ENCODE measurements around the gene PLXNA1. TPM values are rescaled to one million over a fixed set of nuclear protein-coding genes. Genes with fewer than 3 reads are reported as not detected.
A peak's percentile ranks its signal among the peaks of the same experiment; 100 is the strongest.

The PLXNA1 gene
- total and polyA plus RNA-seq, 2 of the 8 experiments (the other 6 are each of a cell fraction or from before 2014, with no cell fraction given) = 47.5 to 54.9 TPM

GRCh38 chr3:126985132-126985985 is 2.4 kb downstream of the PLXNA1 start:
- Histone ChIP-seq H3K4me2 (ENCODE audit: insufficient read depth in 1 of 2, low read depth in 2 of 2, low read length in 2 of 2) (peak overlapping the region in 1 of 2 experiments; percentile 78; a peak in 1 of 4 replicates), H3K14ac (ENCODE audit: insufficient read length) (no peak overlapping the region), H4K20me1 (replicated peaks in 1 of 2; ENCODE audit: control insufficient read depth in 1 of 2, insufficient read depth in 2 of 2, low read length in 2 of 2) (peaks cover 24 to 43% of the 10 kb centered on the region in 2 experiments), H2BK120ac (replicated peaks; ENCODE audit: low read depth, low read length) (no peak overlapping the region), H2BK15ac (ENCODE audit: low read length) (no peak overlapping the region), H3K18ac (ENCODE audit: extremely low read depth, low read length) (no peak overlapping the region; the same call in 1 of the 2 replicates), H3K23me2 (ENCODE audit: low read depth, low read length) (peaks cover 6% of the 10 kb centered on the region; the same call in 1 of the 2 replicates), H3K4me1 (replicated peaks in 1 of 4; ENCODE audit: control insufficient read depth in 3 of 4, insufficient read depth in 4 of 4, low read length in 3 of 4) (peaks cover 0 to 23% (median 12%) of the 10 kb centered on the region in 4 experiments; a peak in 6 of 7 replicates), H3K79me1 (ENCODE audit: low read depth, low read length) (peaks cover 25% of the 10 kb centered on the region), H2AK5ac (ENCODE audit: low read depth, low read length) (no peak overlapping the region; the same call in 1 of the 2 replicates), H4K8ac (ENCODE audit: extremely low read depth, insufficient read depth, low read length) (no peak overlapping the region), H3K4ac (replicated peaks; ENCODE audit: insufficient read length, low read depth, low read length) (no peak overlapping the region), H4K5ac (ENCODE audit: insufficient read length, low read depth, low read length) (no peak overlapping the region), H2BK5ac (ENCODE audit: low read depth, low read length) (no peak overlapping the region), H2BK20ac (ENCODE audit: low read length) (no peak overlapping the region), H3K23ac (ENCODE audit: insufficient read length) (no peak overlapping the region), H4K91ac (replicated peaks; ENCODE audit: insufficient read length, low read length) (no peak overlapping the region), H3K79me2 (ENCODE audit: control insufficient read depth in 1 of 2, insufficient read depth in 2 of 2, low read length in 2 of 2) (peaks cover 8 to 60% of the 10 kb centered on the region in 2 experiments; a peak in 3 of 4 replicates), H3K27me3 (replicated peaks in 1 of 4; ENCODE audit: control insufficient read depth in 3 of 4, extremely low read depth in 1 of 4, insufficient read depth in 3 of 4, low read length in 3 of 4) (peaks cover 0 to 7% (median 3%) of the 10 kb centered on the region in 4 experiments; a peak in 5 of 7 replicates), H2BK12ac (ENCODE audit: low read depth, low read length) (0 out of 2 replicates have a peak overlapping the region, but pooled peaks have one; percentile 27), H3K36me3 (ENCODE audit: control insufficient read depth in 2 of 4, insufficient read depth in 4 of 4, low read length in 3 of 4) (peaks cover 2 to 14% (median 10%) of the 10 kb centered on the region in 4 experiments; a peak in 6 of 8 replicates), H2AFZ (ENCODE audit: low read length) (no peak overlapping the region), H3K56ac (replicated peaks; ENCODE audit: insufficient read length, low read depth, low read length) (no peak overlapping the region), H3K27ac (ENCODE audit: low read depth, low read length) (no peak overlapping the region), H3K9ac (replicated peaks in 1 of 4; ENCODE audit: extremely low read depth in 1 of 4, low read depth in 3 of 4, low read length in 3 of 4) (no peak overlapping the region), H3K9me3 (ENCODE audit: insufficient read depth in 2 of 2, low read depth in 1 of 2, low read length in 1 of 2) (no peaks in the 10 kb centered on the region), H3K4me3 (ENCODE audit: extremely low read depth in 1 of 4, insufficient read depth in 2 of 4, low read depth in 3 of 4, low read length in 4 of 4) (no peak overlapping the region; a peak in 1 of 8 replicates)
- TF ChIP-seq HDAC2 (IDR thresholded peaks at IDR 0.05; ENCODE audit: borderline replicate concordance in 1 of 2, low read depth in 2 of 2, low read length in 2 of 2) = no peak
- TF ChIP-seq POLR2AphosphoS5 (IDR thresholded peaks at IDR 0.05; ENCODE audit: low read depth, low read length) = no peak
- TF ChIP-seq POU5F1 (IDR thresholded peaks at IDR 0.05; ENCODE audit: low read depth, low read length) = no peak
- TF ChIP-seq RAD21 (IDR thresholded peaks at IDR 0.05 in 1 of 2, conservative IDR thresholded peaks at IDR 0.05 in 1 of 2; ENCODE audit: low read depth in 2 of 2, low read length in 2 of 2) = peak; percentile 40 to 51
- TF ChIP-seq CTCF (IDR thresholded peaks at IDR 0.05; ENCODE audit: control extremely low read depth in 1 of 3, insufficient read depth in 1 of 3, low read depth in 1 of 3, low read length in 3 of 3) = peak in 2 of 3 experiments; percentile 24 to 35; a peak in 2 of 4 replicates
- no peak for TF ChIP-seq ASH2L (IDR thresholded peaks at IDR 0.05; ENCODE audit: low read length)
- WGBS, 2 experiments (ENCODE audit: extremely low coverage in 1 of 2, insufficient coverage in 1 of 2, insufficient read length in 1 of 2, insufficient replicate concordance in 2 of 2, low coverage in 1 of 2, low lambda C conversion rate in 2 of 2, missing lambda C conversion rate in 1 of 2) = 92% methylated on average over 12 of the region's 17 CpGs; no CpG with 5 or more reads in 1 of the 2 experiments
- DNase-seq (ENCODE audit: low read depth in 1 of 2, low spot score in 2 of 2) (no peak), FAIRE-seq (no peak)
- CTCF ChIA-PET (ENCODE audit: partially characterized antibody) = interaction anchor here (0.8 to 10.0 kb wide), 14 partner anchors 10 to 471 kb away, joined by 3 to 74 read pairs (median 3); no protein-coding TSS in a partner anchor
- POLR2A ChIA-PET (ENCODE audit: partially characterized antibody) = interaction anchor here (0.6 to 2.2 kb wide), 4 partner anchors 12 to 234 kb away, joined by 3 to 9 read pairs (median 3); no protein-coding TSS in a partner anchor

All from H1 (cell line).